HCT116 (cell line): ENCODE results near the gene RCOR1.

Experiments
- ATF3 ChIP-seq: IDR thresholded peaks from 2 replicates; pipeline ENCODE4 v1.6.1; 2012
- CTCF ChIP-seq, 3 experiments: fragments of 200-600 bp in 1 of 3; sonication (generic) in 1 of 3; IDR thresholded peaks in 2 of 3; conservative IDR thresholded peaks in 1 of 3; 2 replicates each; pipeline ENCODE4 v1.5.1; 2012 to 2017; ENCODE audit warnings: low read depth in 2 of 3, low read length in 2 of 3, antibody characterized with exemption in 1 of 3, borderline replicate concordance in 1 of 3, control low read depth in 1 of 3, mild to moderate bottlenecking in 1 of 3, mixed read lengths in 1 of 3, mixed run types in 1 of 3, moderate library complexity in 1 of 3; ENCODE audit not compliant: insufficient read depth in 1 of 3
- EZH2 ChIP-seq: fragments of 200-600 bp; sonication (generic); IDR thresholded peaks from 2 replicates; pipeline ENCODE4 v1.6.1; 2017; ENCODE audit warnings: antibody characterized with exemption, mixed run types
- JUND ChIP-seq: IDR thresholded peaks from 2 replicates; pipeline ENCODE4 v1.6.1; 2012
- POLR2A ChIP-seq: IDR thresholded peaks from 2 replicates; pipeline ENCODE4 v1.7.0; 2011; ENCODE audit warnings: borderline replicate concordance; ENCODE audit not compliant: insufficient read depth, insufficient read length; ENCODE audit errors: extremely low read depth
- YY1 ChIP-seq: IDR thresholded peaks from 2 replicates; pipeline ENCODE4 v1.6.1; 2011; ENCODE audit warnings: low read length, low read depth, moderate library complexity, mild to moderate bottlenecking; ENCODE audit not compliant: insufficient replicate concordance; ENCODE audit errors: extremely low read depth

- TF ChIP-seq EZH2 (no peak), CTCF (IDR thresholded peaks at IDR 0.05 in 2 of 3, conservative IDR thresholded peaks at IDR 0.05 in 1 of 3; ENCODE audit: borderline replicate concordance in 1 of 3, insufficient read depth in 1 of 3, low read depth in 2 of 3, low read length in 2 of 3) (no peak), JUND (no peak; the same call in 1 of the 2 replicates), ATF3 (no peak), YY1 (peak; percentile 30), POLR2A (no peak)
Measured at GRCh38 chr14:102551995-102552705, 40.3 kb upstream of the RCOR1 start.
